ENCODE measurements around the gene OTOS. TPM values are rescaled to one million over a fixed set of nuclear protein-coding genes. Genes with fewer than 3 reads are reported as not detected.

OTOS gene
- total and polyA plus RNA-seq, 2 donors (not counting 1 experiment from before 2014, with no cell fraction given), result not detected

DNA sequence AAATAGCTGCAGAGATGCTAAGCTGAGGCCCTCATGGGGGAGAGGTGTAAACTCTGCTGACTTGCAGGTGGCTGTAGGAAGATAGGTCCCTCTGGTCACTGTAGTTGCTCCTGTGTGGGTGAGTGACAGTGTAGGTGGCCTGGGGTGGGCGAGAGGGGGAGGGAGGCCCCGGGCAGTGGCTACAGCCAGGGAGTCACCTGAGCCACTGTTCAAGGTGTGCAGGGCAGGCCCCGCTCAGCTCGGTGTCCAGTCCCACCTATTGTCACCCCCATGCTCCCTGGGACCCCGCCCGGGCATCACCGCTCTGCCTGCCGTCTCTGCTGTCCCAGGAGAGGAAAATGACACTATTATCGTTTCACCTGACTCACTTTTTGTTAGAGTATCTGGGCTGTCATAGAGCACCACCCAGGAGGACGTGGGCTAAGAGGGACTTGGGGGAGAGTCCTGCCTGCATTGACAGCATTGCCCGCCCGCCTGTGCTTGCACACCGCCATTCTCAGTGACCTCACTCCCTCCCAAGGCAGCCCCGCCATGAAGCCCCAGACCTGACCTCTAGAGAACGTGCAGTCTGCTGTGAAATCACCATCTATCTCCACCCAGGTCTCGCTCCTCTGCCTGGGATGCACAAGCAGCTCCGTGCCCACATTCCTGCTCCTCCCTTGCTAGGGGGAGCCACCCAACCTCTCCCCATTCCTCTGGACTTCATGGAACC lies 33.5 kb downstream of the OTOS start:
- H3K9ac ChIP-seq (ENCODE audit: low read length), result no peak overlapping the region
- DNase-seq (no peak), ATAC-seq (ENCODE audit: low read depth) (no peak)
- no peaks in the 10 kb centered on the region for H3K27me3 ChIP-seq (replicated peaks in 1 of 4; ENCODE audit: control extremely low read depth in 1 of 4, control insufficient read depth in 3 of 4, insufficient read depth in 4 of 4, low read length in 3 of 4)
- no peaks in the 10 kb centered on the region for H3K36me3 ChIP-seq (replicated peaks in 1 of 2; ENCODE audit: control extremely low read depth in 1 of 2, control insufficient read depth in 1 of 2, extremely low read depth in 1 of 2, insufficient read depth in 2 of 2, low read length in 1 of 2)
- CTCF ChIA-PET, result no interaction called here
- H2AFZ ChIP-seq (ENCODE audit: insufficient read depth, low read depth, low read length, poor library complexity, severe bottlenecking), result no peak overlapping the region
- intact Hi-C loops (cut with micrococcal nuclease), result no loop called here
- H3K79me2 ChIP-seq (ENCODE audit: control insufficient read depth, insufficient read depth, low read length), result no peaks in the 10 kb centered on the region
- H3K9me3 ChIP-seq (ENCODE audit: control extremely low read depth in 1 of 3, control insufficient read depth in 2 of 3, insufficient read depth in 1 of 3, low read length in 2 of 3), result no peaks in the 10 kb centered on the region
- no peak overlapping the region for H3K4me2 ChIP-seq (replicated peaks; ENCODE audit: low read depth, low read length, poor library complexity, severe bottlenecking)
- Mint-ChIP-seq H3K27ac (no peak overlapping the region), H3K27me3 (peaks cover 13% of the 10 kb centered on the region), H3K4me1 (no peaks in the 10 kb centered on the region), H3K4me3 (no peak overlapping the region), H3K9me3 (ENCODE audit: insufficient read depth) (no peaks in the 10 kb centered on the region)
- TF ChIP-seq EZH2 (IDR thresholded peaks at IDR 0.05; ENCODE audit: borderline replicate concordance, insufficient read depth, low read depth, low read length, poor library complexity, severe bottlenecking), result no peak
- TF ChIP-seq CTCF (IDR thresholded peaks at IDR 0.05), result no peak
- POLR2A ChIA-PET, result no interaction called here
- H4K20me1 ChIP-seq (ENCODE audit: control insufficient read depth, insufficient read depth, low read length, poor library complexity, severe bottlenecking), result no peaks in the 10 kb centered on the region
- no peaks in the 10 kb centered on the region for H3K4me1 ChIP-seq (ENCODE audit: control insufficient read depth in 2 of 2, insufficient read depth in 2 of 2, low read length in 2 of 2)
- no peak overlapping the region for H3K4me3 ChIP-seq (ENCODE audit: control extremely low read depth in 1 of 5, extremely low read depth in 1 of 5, insufficient read depth in 1 of 5, low read depth in 2 of 5, low read length in 4 of 5)
- no peak overlapping the region for H3K27ac ChIP-seq (ENCODE audit: low read length in 2 of 2)
- WGBS (ENCODE audit: insufficient coverage), result 80% methylated on average over 16 of the region's 17 CpGs

DNA sequence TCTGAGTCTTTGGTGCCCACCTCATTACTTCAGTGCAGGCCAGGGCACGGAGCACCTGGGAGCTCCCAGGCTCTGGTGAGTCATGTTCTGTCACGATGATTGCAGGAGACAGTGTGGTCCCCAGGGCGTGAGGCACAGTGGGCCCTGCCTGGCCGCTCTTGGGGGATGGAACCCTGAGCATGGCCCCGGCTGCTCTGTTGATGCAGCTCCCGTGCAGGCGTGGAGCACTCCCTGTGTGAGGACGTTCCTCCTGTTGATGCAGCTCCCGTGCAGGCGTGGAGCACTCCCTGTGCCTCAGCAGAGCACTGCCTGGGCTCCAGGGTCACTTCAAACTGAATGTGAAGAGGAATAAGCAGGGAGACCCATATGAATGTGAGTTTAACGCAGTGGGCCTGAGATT lies 34.5 kb downstream of the OTOS start:
- no peaks in the 10 kb centered on the region for H3K4me1 ChIP-seq (ENCODE audit: control insufficient read depth in 2 of 2, insufficient read depth in 2 of 2, low read length in 2 of 2)
- DNase-seq (no peak), ATAC-seq (ENCODE audit: low read depth) (no peak)
- intact Hi-C loops (cut with micrococcal nuclease), result no loop called here
- no peaks in the 10 kb centered on the region for H3K79me2 ChIP-seq (ENCODE audit: control insufficient read depth, insufficient read depth, low read length)
- WGBS (ENCODE audit: insufficient coverage), result 87% methylated on average over 11 of the region's 11 CpGs
- no peaks in the 10 kb centered on the region for H3K4me1 Mint-ChIP-seq
- H4K20me1 ChIP-seq (ENCODE audit: control insufficient read depth, insufficient read depth, low read length, poor library complexity, severe bottlenecking), result no peaks in the 10 kb centered on the region
- POLR2A ChIA-PET, result no interaction called here
- H3K27ac Mint-ChIP-seq, result no peak overlapping the region
- H3K4me3 Mint-ChIP-seq, result no peak overlapping the region
- H3K9me3 Mint-ChIP-seq (ENCODE audit: insufficient read depth), result no peaks in the 10 kb centered on the region
- no peak overlapping the region for H3K4me2 ChIP-seq (replicated peaks; ENCODE audit: low read depth, low read length, poor library complexity, severe bottlenecking)
- no peak overlapping the region for H3K27ac ChIP-seq (ENCODE audit: low read length in 2 of 2)
- H2AFZ ChIP-seq (ENCODE audit: insufficient read depth, low read depth, low read length, poor library complexity, severe bottlenecking), result no peak overlapping the region
- peaks cover 14% of the 10 kb centered on the region for H3K27me3 Mint-ChIP-seq
- peaks cover 0 to 2% (median 0%) of the 10 kb centered on the region in 4 experiments for H3K27me3 ChIP-seq (replicated peaks in 1 of 4; ENCODE audit: control extremely low read depth in 1 of 4, control insufficient read depth in 3 of 4, insufficient read depth in 4 of 4, low read length in 3 of 4)
- no peak overlapping the region for H3K9ac ChIP-seq (ENCODE audit: low read length)
- H3K4me3 ChIP-seq (ENCODE audit: control extremely low read depth in 1 of 5, extremely low read depth in 1 of 5, insufficient read depth in 1 of 5, low read depth in 2 of 5, low read length in 4 of 5), result no peak overlapping the region
- H3K9me3 ChIP-seq (ENCODE audit: control extremely low read depth in 1 of 3, control insufficient read depth in 2 of 3, insufficient read depth in 1 of 3, low read length in 2 of 3), result no peaks in the 10 kb centered on the region
- CTCF ChIA-PET, result no interaction called here
- TF ChIP-seq CTCF (IDR thresholded peaks at IDR 0.05) (no peak), EZH2 (IDR thresholded peaks at IDR 0.05; ENCODE audit: borderline replicate concordance, insufficient read depth, low read depth, low read length, poor library complexity, severe bottlenecking) (no peak)
- no peaks in the 10 kb centered on the region for H3K36me3 ChIP-seq (replicated peaks in 1 of 2; ENCODE audit: control extremely low read depth in 1 of 2, control insufficient read depth in 1 of 2, extremely low read depth in 1 of 2, insufficient read depth in 2 of 2, low read length in 1 of 2)
